ENCODE measurements around the gene CRYBG2.
"Not testable (repeated sequence)": the region's sequence is repeated elsewhere in the genome, so short reads cannot be mapped to it uniquely, and the experiment has no call there.

CRYBG2 gene

GRCh38 chr1:26295194-26296138, 58.5 kb downstream of the CRYBG2 start:
- DNase-seq (ENCODE audit: low read depth): no peak

- DNase-seq (ENCODE audit: low read depth): no peak
Measured at GRCh38 chr1:26293911-26294463, 59.9 kb downstream of the CRYBG2 start.

- DNase-seq (ENCODE audit: low read depth): not testable (repeated sequence)
Measured at GRCh38 chr1:26292735-26293134, 61.2 kb downstream of the CRYBG2 start.

GRCh38 chr1:26291939-26292338, 62.0 kb downstream of the CRYBG2 start:
- no peak for DNase-seq (ENCODE audit: low read depth)

GRCh38 chr1:26291433-26291832, 62.5 kb downstream of the CRYBG2 start:
- no peak for DNase-seq (ENCODE audit: low read depth)

GRCh38 chr1:26290882-26291261, 63.1 kb downstream of the CRYBG2 start:
- DNase-seq (ENCODE audit: low read depth): no peak

GRCh38 chr1:26290122-26290881, 63.6 kb downstream of the CRYBG2 start:
- DNase-seq (ENCODE audit: low read depth): no peak

GRCh38 chr1:26289158-26290059, 64.5 kb downstream of the CRYBG2 start:
- DNase-seq (ENCODE audit: low read depth): no peak

GRCh38 chr1:26288311-26288941, 65.5 kb downstream of the CRYBG2 start:
- DNase-seq (ENCODE audit: low read depth): no peak

GRCh38 chr1:26287811-26288210, 66.1 kb downstream of the CRYBG2 start:
- DNase-seq (ENCODE audit: low read depth): no peak

- DNase-seq (ENCODE audit: low read depth): no peak
Measured at GRCh38 chr1:26287033-26287711, 66.8 kb downstream of the CRYBG2 start.

- DNase-seq (ENCODE audit: low read depth): no peak
Measured at GRCh38 chr1:26286064-26286416, 67.9 kb downstream of the CRYBG2 start.

GRCh38 chr1:26285366-26286063, 68.4 kb downstream of the CRYBG2 start:
- DNase-seq (ENCODE audit: low read depth): no peak

GRCh38 chr1:26284597-26285347, 69.2 kb downstream of the CRYBG2 start:
- peak; percentile 87 for DNase-seq (ENCODE audit: low read depth)

- DNase-seq (ENCODE audit: low read depth): no peak
Measured at GRCh38 chr1:26283871-26284596, 69.9 kb downstream of the CRYBG2 start.

- no peak for DNase-seq (ENCODE audit: low read depth)
Measured at GRCh38 chr1:26283279-26283853, 70.6 kb downstream of the CRYBG2 start.

GRCh38 chr1:26282401-26282918, 71.5 kb downstream of the CRYBG2 start:
- DNase-seq (ENCODE audit: low read depth): no peak

- DNase-seq (ENCODE audit: low read depth): no peak
Measured at GRCh38 chr1:26281971-26282370, 72.0 kb downstream of the CRYBG2 start.
